ENCODE measurements around the gene GLUD1.

- no peak for TF ChIP-seq SIN3A (IDR thresholded peaks at IDR 0.05; ENCODE audit: borderline replicate concordance, insufficient read depth, low read depth, low read length)
- no peak for TF ChIP-seq CTCF (IDR thresholded peaks at IDR 0.05)
- TF ChIP-seq REST (IDR thresholded peaks at IDR 0.05; ENCODE audit: insufficient read depth in 1 of 2, low read depth in 2 of 2, low read length in 1 of 2) = no peak
- no peak for TF ChIP-seq POLR2AphosphoS5 (IDR thresholded peaks at IDR 0.05; ENCODE audit: low read depth, low read length)
- no peak for TF ChIP-seq TCF7L2 (IDR thresholded peaks at IDR 0.05; ENCODE audit: low read depth, low read length)
These were observed 22.2 kb downstream of the GLUD1 start for GRCh38 chr10:87072449-87072848.
